Ureter (tissue), 1 donor: ENCODE data around the gene SLC11A1. TPM values are rescaled to one million over a fixed set of nuclear protein-coding genes. Genes with fewer than 3 reads are reported as not detected.

Experiments
- DNase-seq: peaks from one replicate; pipeline ENCODE4 v3.0.0-alpha.2; 2020; ENCODE audit warnings: low spot score
- total RNA-seq: library from RNA; stranded (reverse); gene quantifications from one replicate; pipeline ENCODE4 v1.2.4, GENCODE V29; 2023
- donor health status: DM: yes; HTN: yes; CAD: no.

Gene SLC11A1
- total RNA-seq, 1 donor from 2014 or later: 16.5 TPM

DNA sequence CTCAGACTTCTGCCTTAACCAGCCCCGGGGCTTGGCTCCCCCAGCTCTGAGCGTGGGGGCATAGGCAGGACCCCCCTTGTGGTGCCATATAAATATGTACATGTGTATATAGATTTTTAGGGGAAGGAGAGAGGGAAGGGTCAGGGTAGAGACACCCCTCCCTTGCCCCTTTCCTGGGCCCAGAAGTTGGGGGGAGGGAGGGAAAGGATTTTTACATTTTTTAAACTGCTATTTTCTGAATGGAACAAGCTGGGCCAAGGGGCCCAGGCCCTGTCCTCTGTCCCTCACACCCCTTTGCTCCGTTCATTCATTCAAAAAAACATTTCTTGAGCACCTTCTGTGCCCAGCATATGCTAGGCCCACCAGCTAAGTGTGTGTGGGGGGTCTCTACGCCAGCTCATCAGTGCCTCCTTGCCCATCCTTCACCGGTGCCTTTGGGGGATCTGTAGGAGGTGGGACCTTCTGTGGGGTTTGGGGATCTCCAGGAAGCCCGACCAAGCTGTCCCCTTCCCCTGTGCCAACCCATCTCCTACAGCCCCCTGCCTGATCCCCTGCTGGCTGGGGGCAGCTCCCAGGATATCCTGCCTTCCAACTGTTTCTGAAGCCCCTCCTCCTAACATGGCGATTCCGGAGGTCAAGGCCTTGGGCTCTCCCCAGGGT is 23.1 kb downstream of the SLC11A1 start:
- no peak for DNase-seq

DNA sequence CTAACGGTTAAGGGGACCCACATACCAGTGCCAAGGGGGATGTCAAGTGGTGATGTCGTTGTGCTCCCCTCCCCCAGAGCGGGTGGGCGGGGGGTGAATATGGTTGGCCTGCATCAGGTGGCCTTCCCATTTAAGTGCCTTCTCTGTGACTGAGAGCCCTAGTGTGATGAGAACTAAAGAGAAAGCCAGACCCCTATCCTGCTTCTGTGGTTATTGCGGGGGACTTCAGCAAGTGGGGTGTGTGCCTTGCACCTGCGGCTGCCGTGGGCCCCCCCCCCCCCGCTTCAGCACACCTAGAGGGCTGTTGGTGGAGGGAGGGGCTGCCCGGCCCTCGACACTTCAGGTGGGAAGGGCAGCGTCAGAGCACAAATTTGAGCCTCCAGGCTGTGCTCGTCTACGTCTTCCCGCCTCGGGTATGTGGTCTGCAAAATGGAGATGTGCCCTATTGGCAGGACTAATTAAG is 23.7 kb downstream of the SLC11A1 start:
- peak; percentile 70 for DNase-seq

DNA sequence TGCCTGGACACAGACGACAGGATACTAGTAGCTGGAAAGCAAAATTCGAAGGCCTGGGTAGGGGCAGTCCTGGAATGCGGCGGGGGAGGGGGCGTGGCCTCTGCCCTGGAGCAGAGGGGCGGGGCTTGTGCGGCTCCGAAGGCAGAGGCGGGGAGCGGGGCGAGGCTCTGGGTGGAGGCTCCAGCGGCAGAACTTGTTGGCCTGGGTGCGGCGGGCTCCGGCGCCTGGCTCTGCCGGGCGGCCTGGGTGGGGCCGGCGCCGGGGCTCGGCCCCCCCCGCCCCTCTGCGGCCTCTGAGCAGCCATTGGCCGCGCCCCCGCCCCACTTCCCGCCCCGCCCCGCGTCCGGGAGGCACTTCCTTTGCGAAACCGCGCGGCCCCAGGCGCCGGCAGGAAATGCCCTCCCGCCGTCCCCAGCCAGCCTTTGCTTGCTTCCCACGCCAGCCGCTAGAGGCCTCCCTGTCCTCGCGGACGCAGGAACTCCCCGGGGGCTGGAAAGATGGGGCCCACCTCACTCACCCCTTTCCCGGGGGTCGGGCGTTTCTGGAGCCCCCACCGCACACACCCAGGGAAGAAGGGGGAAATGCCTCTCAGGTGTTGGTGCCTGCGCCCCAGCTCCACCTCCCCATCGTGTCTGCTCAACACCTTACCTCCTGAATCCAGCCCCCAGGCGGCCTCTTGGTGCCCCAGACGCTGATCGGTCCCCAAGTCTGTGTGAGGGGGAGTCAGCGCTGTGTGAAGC is 24.3 kb downstream of the SLC11A1 start:
- peak; percentile 98 for DNase-seq

DNA sequence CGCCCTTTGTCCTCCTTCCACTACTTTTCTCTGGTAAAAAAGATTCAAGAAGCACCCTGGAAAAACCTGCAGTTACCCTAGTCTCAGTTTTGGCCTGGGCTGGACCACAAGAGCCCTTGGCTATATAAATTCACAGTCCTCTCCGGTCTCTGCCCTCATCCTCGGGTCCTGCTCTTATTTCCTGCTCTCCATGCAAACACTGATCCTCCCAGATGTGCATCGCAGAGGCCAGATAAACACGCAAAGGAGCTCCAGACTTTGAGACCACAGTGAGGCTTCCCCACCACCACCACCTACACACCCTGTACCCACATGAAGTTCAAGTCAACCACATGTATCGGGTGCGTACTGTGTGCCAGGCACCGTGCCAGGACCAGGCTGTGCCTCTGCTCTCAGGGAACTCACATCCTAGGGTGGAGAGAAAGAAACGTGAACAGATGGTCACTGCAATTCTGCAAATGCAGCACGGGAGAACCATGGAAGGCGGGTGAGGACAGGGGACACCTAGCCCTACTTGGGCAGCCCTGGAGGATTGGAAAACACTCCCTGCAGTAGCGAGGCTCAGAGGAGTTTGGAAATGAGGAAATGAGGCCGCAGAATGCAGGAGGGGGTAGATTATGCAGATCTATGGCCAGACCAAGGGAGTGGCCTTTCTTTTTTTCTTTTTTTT is 25.0 kb downstream of the SLC11A1 start:
- peak; percentile 77 for DNase-seq

DNA sequence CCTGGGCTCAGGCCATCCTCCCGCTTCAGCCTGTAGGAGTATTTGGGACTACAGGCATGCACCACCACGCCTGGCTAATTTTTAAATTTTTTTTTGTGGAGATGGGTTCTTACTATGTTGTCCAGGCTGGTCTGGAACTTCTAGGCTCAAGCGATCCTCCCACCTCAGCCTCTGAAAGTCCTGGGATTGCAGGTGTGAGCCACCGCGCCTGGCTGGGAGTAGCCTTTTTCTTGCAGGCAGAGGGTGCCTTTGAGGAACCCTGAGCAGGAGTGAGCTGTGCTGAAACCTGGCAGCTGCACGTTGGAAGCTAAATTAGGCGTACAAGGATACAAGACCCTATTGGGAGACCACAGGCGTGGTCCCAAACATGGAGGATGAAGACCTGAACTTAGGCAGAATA is 25.6 kb downstream of the SLC11A1 start:
- DNase-seq: no peak

DNA sequence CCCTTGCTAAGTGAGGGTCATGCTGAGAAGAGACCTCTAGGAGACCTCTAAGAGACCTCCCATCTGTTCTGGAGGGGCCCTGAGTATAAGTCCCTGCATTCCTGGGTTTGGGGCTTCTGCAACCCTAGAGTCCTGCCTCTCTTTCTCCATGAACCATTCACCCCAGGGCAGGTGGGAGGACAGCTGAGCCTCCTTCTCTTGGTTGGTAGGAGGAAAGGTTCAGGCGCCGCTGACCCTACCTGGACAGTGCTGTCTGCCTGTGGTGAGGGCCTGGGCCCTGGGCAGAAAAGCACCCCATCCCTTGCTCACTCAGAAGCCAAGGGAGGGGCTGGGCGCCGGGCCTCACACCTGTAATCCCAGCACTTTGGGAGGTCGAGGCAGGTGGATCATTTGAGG is 36.2 kb downstream of the SLC11A1 start:
- DNase-seq: no peak

DNA sequence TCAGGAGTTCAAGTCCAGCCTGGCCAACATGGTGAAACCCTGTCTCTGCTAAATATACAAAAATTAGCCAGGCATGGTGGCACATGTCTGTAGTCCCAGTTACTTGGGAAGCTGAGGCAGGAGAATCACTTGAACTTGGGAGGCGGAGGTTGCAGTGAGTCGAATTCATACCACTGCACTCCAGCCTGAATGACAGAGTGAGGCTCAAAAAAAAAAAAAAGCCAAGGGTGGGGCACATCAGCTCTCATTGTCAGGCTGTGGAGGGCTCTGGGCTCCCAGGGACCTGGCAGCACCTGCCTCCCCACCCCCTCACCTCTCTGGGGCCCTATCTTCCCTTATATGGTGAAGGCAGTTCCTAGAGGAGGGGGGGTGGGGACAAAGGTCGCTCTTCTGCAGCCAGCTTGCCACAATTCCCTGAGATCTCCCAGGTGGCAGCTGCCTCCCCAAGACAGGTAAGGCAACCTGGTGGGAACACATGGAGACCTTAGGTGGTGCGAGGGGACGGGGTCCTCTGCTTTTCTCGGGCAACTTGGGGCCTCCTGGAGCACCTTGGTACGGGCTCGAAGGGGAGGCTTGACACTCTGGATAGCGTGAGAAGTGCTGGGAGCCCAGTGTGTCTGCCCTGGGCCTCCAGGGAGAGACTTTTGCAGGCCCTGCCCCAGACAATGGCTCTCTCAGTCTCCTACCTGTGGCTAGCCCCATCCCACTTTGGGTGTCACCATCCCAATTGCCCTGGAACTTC is 36.8 kb downstream of the SLC11A1 start, which contains the start of gene VIL1:
TSS of gene VIL1 (plus strand) at position 407 of the 742 bp plus-strand sequence. CDS start 4,656 bp downstream, outside the sequence.
- DNase-seq: no peak

DNA sequence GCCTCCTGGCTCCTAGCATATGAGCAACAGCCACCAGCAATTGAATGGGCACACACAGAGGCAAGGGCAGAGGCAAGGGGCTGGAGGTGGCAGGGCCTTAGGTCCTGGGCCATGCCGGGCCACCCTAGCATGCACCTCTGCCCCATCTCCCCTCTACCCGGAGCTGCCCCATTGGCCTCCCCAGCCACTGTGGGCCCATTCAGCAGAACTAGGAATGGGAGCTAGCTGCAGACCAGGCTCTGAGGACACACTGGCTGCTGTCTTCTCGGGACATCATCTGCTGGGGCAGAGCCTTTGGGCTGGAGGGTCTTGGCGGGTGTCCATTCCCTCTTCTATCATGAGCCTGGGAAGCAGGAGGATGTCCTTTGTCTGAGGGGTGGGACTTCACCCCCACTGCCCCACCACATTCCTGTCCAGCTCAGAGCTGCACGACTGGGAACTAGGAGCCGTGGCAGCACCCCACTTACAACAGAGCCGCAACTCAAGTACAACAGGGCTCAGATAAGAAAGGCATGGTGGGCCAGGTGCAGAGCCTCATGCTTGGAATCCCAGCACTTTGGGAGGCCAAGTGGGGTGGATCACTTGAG is 37.6 kb downstream of the SLC11A1 start:
- no peak for DNase-seq

DNA sequence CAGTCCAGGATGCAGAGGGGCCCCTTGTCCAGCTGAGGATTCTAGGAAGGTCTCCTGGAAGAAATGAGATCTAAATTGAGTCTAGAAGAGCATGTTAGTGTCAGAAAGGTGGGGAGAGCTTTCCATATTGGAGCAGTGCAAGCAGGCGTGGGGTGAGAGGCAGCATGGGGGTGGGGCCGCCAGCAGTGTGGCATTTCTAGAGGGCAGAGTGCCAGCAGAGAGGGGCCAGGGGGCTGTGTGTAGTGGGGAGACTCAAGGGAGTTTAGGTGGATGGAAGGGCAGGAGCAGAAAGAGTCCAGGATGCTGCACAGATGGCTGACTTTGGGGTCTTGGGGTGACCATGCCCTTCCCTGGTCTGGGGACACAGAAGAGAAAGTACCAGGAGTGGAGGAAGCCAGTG is 39.0 kb downstream of the SLC11A1 start:
- DNase-seq: no peak

DNA sequence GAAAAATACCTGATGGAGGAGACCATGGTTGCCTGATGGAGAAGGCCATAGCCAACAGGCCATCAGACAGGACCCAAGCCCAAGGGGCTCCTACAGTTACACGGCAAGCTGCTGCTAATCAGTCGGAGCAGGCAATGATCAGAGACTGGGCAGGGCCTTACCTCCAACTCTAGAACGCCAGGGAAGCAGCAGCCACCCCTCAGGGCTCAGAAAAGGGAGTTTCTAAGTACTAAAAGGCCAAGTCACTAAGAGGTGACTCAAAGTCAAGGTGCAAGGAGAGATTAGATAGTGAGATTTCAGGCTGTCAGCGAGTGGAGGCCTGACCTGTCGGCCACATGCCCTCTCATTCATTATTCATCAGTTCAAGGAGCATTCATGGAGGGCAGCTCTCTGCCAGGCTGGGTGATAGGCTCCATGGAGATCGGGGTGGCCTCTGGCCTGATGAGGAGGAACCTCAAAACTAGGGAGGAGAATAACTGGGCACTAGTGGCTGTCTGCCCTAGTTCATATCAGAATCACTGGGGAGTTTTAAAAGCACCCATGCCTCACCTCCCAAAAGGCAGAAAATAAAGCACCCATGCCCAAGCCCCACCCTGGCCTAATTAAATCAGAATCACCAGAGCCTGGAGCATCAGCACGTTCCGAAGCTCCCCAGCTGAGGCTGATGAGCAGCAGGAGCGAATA is 40.5 kb downstream of the SLC11A1 start:
- no peak for DNase-seq

DNA sequence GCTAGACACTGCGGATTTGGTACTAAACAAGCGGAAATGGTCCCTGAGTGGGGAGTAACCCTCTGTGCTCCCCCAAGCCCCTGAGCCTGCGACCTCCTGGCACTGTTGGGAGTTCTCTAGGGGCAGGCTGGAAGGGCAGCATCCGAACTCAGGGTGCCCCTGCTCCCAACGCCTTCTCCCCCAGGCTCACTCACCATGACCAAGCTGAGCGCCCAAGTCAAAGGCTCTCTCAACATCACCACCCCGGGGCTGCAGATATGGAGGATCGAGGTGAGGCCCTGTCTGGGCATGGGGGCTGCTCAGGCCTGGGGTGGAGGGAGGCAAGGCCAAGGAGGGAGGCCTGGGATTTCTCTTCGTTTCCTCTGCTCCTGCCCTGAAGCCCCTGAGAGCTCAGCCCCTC is 41.5 kb downstream of the SLC11A1 start:
- no peak for DNase-seq

DNA sequence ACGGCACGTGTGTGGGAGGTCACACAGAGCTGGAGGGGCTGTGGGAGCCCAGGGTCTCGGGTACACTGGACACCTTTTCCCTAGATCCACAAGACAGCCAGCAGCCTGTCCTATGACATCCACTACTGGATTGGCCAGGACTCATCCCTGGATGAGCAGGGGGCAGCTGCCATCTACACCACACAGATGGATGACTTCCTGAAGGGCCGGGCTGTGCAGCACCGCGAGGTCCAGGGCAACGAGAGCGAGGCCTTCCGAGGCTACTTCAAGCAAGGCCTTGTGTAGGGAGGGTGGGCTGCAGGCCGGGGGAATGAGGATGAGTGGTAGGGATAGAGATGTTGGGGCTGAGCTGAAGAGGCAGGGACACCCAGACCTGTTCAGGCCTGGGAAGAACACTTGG is 43.5 kb downstream of the SLC11A1 start:
- DNase-seq: no peak

DNA sequence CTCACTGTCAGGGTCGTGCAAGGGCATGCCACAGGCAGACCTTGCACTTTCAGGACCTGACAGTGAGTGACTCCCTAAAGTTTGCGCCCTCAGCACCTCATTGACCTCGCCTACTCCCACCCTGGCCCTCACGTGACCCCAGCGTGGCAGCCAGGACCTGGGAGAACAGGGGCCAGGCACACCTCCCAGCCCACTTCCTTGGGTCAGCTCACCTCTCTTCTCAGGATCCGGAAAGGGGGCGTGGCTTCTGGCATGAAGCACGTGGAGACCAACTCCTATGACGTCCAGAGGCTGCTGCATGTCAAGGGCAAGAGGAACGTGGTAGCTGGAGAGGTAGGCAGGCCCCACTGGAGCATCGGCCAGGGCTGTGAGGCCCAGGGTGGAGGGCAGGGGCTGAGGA is 45.7 kb downstream of the SLC11A1 start:
- DNase-seq: no peak

DNA sequence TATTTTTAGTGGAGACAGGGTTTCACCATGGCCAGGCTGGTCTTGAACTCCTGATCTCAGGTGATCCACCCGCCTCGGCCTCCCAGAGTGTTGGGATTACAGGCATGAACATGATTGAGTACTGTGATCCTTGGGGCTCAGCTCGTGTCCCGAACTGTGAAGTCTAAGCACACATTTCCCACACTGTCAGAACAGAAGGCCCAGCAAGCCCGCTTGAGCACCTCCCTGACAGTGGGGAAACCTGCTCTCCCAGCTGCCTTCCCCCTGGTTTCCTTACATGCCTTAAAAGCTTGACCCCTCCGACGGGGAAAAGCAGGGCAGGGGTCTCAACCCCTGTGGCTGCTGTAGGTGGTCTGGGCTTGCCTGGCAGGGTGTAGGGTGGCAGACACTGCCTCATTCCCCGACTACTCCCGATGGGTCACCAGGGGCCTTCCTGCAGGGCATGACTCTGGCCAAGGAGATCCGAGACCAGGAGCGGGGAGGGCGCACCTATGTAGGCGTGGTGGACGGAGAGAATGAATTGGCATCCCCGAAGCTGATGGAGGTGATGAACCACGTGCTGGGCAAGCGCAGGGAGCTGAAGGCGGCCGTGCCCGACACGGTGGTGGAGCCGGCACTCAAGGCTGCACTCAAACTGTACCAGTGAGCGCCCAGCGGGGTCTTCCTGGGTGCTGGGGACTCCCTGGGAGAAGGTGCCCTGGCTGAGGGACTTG is 46.9 kb downstream of the SLC11A1 start:
- DNase-seq: no peak

DNA sequence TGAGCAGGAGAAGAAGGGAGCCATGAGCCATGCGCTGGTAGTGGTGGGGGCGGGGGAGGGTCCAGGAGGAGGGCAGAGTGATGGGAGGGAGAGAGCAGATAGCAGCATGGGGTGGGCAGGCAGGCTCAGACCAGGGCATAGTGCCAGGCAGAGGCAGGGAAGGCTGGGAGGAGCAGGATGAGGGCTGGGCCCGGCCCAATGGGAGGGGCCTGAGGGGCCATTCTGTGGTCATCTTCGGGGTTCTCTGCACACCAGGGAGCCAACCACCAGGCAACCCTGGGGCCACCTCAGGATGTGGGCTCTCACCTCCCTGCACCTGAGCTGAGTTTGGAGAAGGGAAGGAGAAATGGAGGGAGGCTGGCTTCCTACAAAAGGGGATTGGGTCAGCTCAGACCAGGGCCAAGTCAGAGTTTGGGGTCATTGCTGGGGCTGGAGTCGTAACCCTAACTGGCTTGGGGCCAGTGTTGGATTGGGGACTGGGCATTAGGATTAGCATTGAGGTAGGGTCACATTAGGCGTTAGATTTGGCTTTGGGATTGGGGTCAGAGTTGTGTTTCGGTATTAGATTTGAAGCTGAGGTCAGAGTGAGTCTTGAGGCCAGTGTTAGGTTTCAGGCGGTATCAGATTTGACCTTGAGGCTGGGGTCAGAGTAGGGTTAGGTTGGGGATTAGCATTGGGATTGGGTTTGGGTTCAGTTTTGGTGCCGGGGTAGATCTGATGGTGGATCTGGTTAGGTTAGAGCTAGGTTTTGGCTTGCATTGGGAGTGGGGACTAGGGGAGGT is 48.0 kb downstream of the SLC11A1 start:
- no peak for DNase-seq

DNA sequence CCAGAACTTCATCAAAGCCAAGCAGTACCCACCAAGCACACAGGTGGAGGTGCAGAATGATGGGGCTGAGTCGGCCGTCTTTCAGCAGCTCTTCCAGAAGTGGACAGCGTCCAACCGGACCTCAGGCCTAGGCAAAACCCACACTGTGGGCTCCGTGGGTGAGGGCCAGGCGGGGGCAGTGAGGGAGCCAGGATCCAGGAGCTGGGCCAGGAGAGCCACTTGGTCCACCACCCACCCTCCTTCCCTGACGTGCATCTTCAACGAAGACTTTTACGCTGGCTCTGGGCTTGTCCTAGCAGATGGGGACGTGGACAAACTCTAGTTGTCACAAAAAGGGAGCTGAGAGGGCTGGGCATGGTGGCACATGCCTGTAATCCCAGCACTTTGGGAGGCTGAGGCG is 48.6 kb downstream of the SLC11A1 start:
- no peak for DNase-seq

DNA sequence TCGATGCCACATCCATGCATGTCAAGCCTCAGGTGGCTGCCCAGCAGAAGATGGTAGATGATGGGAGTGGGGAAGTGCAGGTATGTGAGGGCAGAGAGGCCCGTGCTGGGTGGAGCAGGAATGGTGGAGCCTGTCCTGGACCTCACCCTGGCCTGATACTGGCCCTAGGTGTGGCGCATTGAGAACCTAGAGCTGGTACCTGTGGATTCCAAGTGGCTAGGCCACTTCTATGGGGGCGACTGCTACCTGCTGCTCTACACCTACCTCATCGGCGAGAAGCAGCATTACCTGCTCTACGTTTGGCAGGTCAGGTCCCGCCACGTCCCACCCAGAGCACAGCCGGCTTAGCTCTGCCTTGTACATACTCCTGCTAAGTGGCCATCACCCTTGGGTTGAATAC is 49.8 kb downstream of the SLC11A1 start:
- DNase-seq: no peak

DNA sequence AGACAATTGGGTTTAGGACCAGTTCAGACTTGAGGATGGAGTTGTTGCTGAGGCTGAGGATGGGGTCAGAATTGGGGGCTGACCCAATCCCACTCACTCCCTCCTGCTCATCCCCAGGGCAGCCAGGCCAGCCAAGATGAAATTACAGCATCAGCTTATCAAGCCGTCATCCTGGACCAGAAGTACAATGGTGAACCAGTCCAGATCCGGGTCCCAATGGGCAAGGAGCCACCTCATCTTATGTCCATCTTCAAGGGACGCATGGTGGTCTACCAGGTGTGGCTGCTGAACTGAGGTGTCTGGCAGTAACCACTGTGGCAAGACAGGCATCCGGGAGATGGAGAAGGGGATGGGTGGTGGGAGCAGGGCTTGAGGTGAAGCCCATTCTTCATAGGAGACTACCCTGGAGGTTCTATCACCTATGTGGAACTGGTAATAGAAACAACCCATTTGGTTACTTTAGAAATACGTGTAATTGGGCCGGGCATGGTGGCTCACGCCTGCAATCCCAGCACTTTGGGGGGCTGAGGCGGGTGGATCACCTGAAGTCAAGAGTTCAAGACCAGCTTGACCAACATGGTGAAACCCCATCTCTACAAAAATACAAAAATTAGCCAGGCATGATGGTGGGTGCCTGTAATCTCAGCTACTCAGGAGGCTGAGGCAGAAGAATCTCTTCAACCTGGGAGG is 50.7 kb downstream of the SLC11A1 start:
- DNase-seq: no peak

DNA sequence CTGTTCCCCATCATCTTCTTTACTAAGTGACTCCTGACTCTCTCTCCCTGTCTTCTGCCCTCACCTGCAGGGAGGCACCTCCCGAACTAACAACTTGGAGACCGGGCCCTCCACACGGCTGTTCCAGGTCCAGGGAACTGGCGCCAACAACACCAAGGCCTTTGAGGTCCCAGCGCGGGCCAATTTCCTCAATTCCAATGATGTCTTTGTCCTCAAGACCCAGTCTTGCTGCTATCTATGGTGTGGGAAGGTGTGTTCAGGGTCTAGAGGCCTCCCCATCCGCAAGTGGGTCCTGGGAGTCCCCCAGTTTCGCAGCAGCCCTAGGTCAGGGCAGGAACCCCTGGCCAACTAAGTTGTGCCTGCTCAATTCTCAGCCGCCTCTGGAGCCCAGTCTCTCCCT is 52.4 kb downstream of the SLC11A1 start:
- no peak for DNase-seq
